B cell (primary cell): ENCODE results near the gene LRTM2.

Source experiments
- CTCF ChIP-seq: fragments of 200-600 bp; IDR thresholded peaks from one replicate; pipeline ENCODE4 v1.8.0; 2022; ENCODE audit warnings: antibody characterized with exemption, mild to moderate bottlenecking
- EZH2 ChIP-seq: IDR thresholded peaks from 2 replicates; pipeline ENCODE4 v1.6.1; 2012; ENCODE audit warnings: borderline replicate concordance, low read depth, mild to moderate bottlenecking, moderate library complexity, low read length; ENCODE audit not compliant: insufficient read depth, poor library complexity, severe bottlenecking

GRCh38 chr12:1883513-1883912 is 63.1 kb downstream of the LRTM2 start:
- TF ChIP-seq EZH2, result no peak
- TF ChIP-seq CTCF, result no peak
